ENCODE measurements around the gene INSYN2B. TPM values are rescaled to one million over a fixed set of nuclear protein-coding genes. Genes with fewer than 3 reads are reported as not detected.

The INSYN2B gene
- total RNA-seq, 1 experiment from 2014 or later, result not detected

GRCh38 chr5:169814522-169814921, 165.8 kb downstream of the INSYN2B start (continued):
- TF ChIP-seq ZNF512 (CRISPR knock-in tag; IDR thresholded peaks at IDR 0.05; ENCODE audit: borderline replicate concordance), result no peak
- TF ChIP-seq, protein P1, sequence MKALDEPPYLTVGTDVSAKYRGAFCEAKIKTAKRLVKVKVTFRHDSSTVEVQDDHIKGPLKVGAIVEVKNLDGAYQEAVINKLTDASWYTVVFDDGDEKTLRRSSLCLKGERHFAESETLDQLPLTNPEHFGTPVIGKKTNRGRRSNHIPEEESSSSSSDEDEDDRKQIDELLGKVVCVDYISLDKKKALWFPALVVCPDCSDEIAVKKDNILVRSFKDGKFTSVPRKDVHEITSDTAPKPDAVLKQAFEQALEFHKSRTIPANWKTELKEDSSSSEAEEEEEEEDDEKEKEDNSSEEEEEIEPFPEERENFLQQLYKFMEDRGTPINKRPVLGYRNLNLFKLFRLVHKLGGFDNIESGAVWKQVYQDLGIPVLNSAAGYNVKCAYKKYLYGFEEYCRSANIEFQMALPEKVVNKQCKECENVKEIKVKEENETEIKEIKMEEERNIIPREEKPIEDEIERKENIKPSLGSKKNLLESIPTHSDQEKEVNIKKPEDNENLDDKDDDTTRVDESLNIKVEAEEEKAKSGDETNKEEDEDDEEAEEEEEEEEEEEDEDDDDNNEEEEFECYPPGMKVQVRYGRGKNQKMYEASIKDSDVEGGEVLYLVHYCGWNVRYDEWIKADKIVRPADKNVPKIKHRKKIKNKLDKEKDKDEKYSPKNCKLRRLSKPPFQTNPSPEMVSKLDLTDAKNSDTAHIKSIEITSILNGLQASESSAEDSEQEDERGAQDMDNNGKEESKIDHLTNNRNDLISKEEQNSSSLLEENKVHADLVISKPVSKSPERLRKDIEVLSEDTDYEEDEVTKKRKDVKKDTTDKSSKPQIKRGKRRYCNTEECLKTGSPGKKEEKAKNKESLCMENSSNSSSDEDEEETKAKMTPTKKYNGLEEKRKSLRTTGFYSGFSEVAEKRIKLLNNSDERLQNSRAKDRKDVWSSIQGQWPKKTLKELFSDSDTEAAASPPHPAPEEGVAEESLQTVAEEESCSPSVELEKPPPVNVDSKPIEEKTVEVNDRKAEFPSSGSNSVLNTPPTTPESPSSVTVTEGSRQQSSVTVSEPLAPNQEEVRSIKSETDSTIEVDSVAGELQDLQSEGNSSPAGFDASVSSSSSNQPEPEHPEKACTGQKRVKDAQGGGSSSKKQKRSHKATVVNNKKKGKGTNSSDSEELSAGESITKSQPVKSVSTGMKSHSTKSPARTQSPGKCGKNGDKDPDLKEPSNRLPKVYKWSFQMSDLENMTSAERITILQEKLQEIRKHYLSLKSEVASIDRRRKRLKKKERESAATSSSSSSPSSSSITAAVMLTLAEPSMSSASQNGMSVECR (CRISPR knock-in tag; IDR thresholded peaks at IDR 0.05; ENCODE audit: borderline replicate concordance), result no peak
- TF ChIP-seq, protein P2, sequence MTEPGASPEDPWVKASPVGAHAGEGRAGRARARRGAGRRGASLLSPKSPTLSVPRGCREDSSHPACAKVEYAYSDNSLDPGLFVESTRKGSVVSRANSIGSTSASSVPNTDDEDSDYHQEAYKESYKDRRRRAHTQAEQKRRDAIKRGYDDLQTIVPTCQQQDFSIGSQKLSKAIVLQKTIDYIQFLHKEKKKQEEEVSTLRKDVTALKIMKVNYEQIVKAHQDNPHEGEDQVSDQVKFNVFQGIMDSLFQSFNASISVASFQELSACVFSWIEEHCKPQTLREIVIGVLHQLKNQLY (CRISPR knock-in tag; IDR thresholded peaks at IDR 0.05), result no peak
- no peak for TF ChIP-seq NFATC4 (CRISPR knock-in tag; IDR thresholded peaks at IDR 0.05)

Small RNA genes within 50 kb of the gene (microRNA-seq; reads per million reads assigned to microRNA genes)
- gene MIR378E (ENCODE audit: borderline number of aligned reads), result not detected

Other genes starting within 250 kb of the INSYN2B start
- not detected in 3 replicates for gene FOXI1, start 125.4 kb upstream of the INSYN2B start, total RNA-seq (2021)

All from WTC11 (cell line).